ENCODE data around the gene DNMT3B. TPM values are rescaled to one million over a fixed set of nuclear protein-coding genes. Genes with fewer than 3 reads are reported as not detected.

The DNMT3B gene
- total RNA-seq, 4 donors from 2014 or later = 2.7 to 5.0 (median 2.9) TPM

- H3K27ac ChIP-seq = no peak overlapping the region
- 63% methylated on average over 7 of the region's 7 CpGs for WGBS
- TF ChIP-seq POLR2AphosphoS5 (IDR thresholded peaks at IDR 0.05) (no peak), POLR2A (IDR thresholded peaks at IDR 0.05) (no peak), EP300 (IDR thresholded peaks at IDR 0.05) (no peak)
- TF ChIP-seq, protein P1, sequence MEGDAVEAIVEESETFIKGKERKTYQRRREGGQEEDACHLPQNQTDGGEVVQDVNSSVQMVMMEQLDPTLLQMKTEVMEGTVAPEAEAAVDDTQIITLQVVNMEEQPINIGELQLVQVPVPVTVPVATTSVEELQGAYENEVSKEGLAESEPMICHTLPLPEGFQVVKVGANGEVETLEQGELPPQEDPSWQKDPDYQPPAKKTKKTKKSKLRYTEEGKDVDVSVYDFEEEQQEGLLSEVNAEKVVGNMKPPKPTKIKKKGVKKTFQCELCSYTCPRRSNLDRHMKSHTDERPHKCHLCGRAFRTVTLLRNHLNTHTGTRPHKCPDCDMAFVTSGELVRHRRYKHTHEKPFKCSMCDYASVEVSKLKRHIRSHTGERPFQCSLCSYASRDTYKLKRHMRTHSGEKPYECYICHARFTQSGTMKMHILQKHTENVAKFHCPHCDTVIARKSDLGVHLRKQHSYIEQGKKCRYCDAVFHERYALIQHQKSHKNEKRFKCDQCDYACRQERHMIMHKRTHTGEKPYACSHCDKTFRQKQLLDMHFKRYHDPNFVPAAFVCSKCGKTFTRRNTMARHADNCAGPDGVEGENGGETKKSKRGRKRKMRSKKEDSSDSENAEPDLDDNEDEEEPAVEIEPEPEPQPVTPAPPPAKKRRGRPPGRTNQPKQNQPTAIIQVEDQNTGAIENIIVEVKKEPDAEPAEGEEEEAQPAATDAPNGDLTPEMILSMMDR (IDR thresholded peaks at IDR 0.05) = no peak
Measured at GRCh38 chr20:32737371-32738223, 24.6 kb upstream of the DNMT3B start.

DNA sequence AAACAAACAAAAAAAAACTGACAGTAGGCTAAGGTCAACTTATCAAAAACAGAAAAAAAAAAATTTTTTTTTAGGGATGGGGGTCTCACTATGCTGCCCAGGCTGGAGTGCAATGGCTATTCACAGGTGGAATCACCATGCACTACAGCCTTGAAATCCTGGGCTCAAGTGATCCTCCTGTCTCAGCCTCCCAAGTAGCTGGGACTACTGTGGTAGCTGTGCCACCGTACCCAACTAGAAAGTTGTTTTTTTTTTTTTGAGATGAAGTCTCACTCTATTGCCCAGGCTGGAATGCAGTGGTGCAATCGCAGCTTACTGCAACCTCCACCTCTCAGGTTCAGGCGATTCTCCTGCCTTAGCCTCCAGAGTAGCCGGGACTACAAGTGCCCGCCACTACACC, 21.0 kb upstream of the DNMT3B start:
- 91% methylated on average over 5 of the region's 5 CpGs for whole genome bisulfite sequencing
- no peaks in the 10 kb centered on the region for H3K36me3 ChIP-seq
- H3K9me3 ChIP-seq = no peaks in the 10 kb centered on the region
- H3K27me3 ChIP-seq = no peaks in the 10 kb centered on the region
- TF ChIP-seq, protein P1 (IDR thresholded peaks at IDR 0.05) = no peak
- TF ChIP-seq POLR2AphosphoS5 (IDR thresholded peaks at IDR 0.05) = no peak
- TF ChIP-seq EP300 (IDR thresholded peaks at IDR 0.05) = no peak
- TF ChIP-seq POLR2A (IDR thresholded peaks at IDR 0.05) = no peak
- H3K4me1 ChIP-seq = peaks cover 20% of the 10 kb centered on the region
- no peak overlapping the region for H3K4me3 ChIP-seq
- DNase-seq (ENCODE audit: low spot score in 2 of 2) = no peak
- no peak overlapping the region for H3K27ac ChIP-seq

More at GRCh38 chr20:32737371-32738223, 24.6 kb upstream of the DNMT3B start:
- no peak overlapping the region for H3K4me3 ChIP-seq
- DNase-seq (ENCODE audit: low spot score in 2 of 2) = no peak
- H3K4me1 ChIP-seq = peaks cover 8% of the 10 kb centered on the region
- H3K27me3 ChIP-seq = no peaks in the 10 kb centered on the region
- no peaks in the 10 kb centered on the region for H3K36me3 ChIP-seq
- H3K9me3 ChIP-seq = no peaks in the 10 kb centered on the region

GRCh38 chr20:32742322-32743236, 19.6 kb upstream of the DNMT3B start:
- 9% methylated on average over 25 of the region's 25 CpGs for WGBS
- peak overlapping the region; percentile 84 for H3K4me3 ChIP-seq
- peak overlapping the region; percentile 88 for H3K27ac ChIP-seq
- DNase-seq (ENCODE audit: low spot score in 2 of 2) = peak in 1 of 2 donors; percentile 60
- no peaks in the 10 kb centered on the region for H3K27me3 ChIP-seq
- H3K4me1 ChIP-seq = peaks cover 20% of the 10 kb centered on the region
- TF ChIP-seq EP300 (IDR thresholded peaks at IDR 0.05) (no peak), POLR2A (IDR thresholded peaks at IDR 0.05) (no peak), POLR2AphosphoS5 (IDR thresholded peaks at IDR 0.05) (no peak)
- TF ChIP-seq, protein P1 (IDR thresholded peaks at IDR 0.05) = no peak
- no peaks in the 10 kb centered on the region for H3K9me3 ChIP-seq
- no peaks in the 10 kb centered on the region for H3K36me3 ChIP-seq

DNA sequence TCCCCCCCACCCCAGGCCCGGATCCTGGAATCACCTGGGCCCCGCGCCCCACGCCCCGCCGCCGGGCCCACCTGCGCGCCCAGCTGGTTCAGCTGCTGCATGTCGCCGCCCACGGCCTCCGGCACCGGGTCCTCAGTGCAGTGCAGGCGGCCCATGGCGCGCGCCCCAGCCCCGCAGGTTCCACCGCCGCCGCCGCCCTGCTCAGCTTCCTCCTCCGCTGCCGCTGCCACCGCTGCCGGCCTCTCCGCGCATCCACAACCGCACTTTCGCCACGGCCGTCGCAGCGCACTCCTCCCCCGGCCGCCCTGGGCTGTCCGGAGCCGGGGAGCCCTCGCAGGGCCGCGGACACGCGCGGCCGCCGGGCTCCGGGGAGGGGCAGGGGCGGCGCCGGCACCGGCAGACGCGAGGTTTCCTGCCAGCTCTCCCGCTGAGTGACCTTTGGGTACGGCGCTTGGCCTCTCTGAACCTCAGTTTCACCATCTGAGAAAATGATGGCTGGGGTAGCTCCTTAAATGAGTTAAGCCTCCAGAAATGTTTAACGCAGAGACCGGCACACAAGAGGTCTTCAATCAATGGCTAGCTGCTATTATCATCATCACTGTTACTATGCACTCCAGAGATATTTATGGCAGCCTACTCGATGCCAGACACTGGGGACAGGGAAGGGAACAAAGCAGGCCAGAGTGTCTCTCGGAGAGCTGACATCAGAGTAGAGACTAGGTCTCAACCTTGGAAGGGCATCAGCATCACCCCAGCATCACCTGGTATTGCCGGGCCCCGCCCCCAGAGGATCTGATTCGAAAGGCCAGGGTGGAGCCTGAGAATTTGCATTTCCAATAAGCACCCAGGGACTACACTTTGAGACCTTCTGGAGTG, 18.7 kb upstream of the DNMT3B start, which contains the start of gene COMMD7:
Gene COMMD7, minus strand, starts transcription at position 231 of the 876 bp plus-strand sequence. Its CDS starts 76 bp downstream, at position 155.
- H3K36me3 ChIP-seq = no peaks in the 10 kb centered on the region
- peak within 1 kb of the TSS; percentile 88 for H3K27ac ChIP-seq
- WGBS = 0% methylated on average over 52 of the region's 64 CpGs
- DNase-seq (ENCODE audit: low spot score in 2 of 2) = peak; percentile 74 to 84
- peak within 1 kb of the TSS; percentile 84 for H3K4me3 ChIP-seq
- no peak for TF ChIP-seq POLR2A (IDR thresholded peaks at IDR 0.05)
- TF ChIP-seq, protein P1 (IDR thresholded peaks at IDR 0.05) = no peak
- TF ChIP-seq EP300 (IDR thresholded peaks at IDR 0.05) = no peak
- no peak for TF ChIP-seq POLR2AphosphoS5 (IDR thresholded peaks at IDR 0.05)
- no peaks in the 10 kb centered on the region for H3K27me3 ChIP-seq
- H3K4me1 ChIP-seq = peaks cover 20% of the 10 kb centered on the region
- H3K9me3 ChIP-seq = no peaks in the 10 kb centered on the region
